AG04449 (cell line): ENCODE measurements around the gene TAF1B.

Experiments
- CTCF ChIA-PET: fragments of 350-600 bp; formaldehyde crosslinking; extraction: SDS; loops from one replicate; lab custom pipeline; 2021; ENCODE audit warnings: antibody characterized with exemption; lab: Yijun Ruan, JAX
- POLR2A ChIA-PET: fragments of 400-600, 350-600 bp; formaldehyde crosslinking; extraction: SDS; loops from one replicate; lab custom pipeline; 2020; ENCODE audit warnings: antibody characterized with exemption, inconsistent platforms; lab: Yijun Ruan, JAX
- DNase-seq: peaks from one replicate; pipeline ENCODE4 v3.0.0-alpha.2; 2010; ENCODE audit warnings: low read depth, low spot score
- H3K4me3 ChIP-seq: 2 replicates; pipeline ENCODE4 v1.5.1; 2011; ENCODE audit warnings: low read depth, mild to moderate bottlenecking, control low read depth, low read length
- TF ChIP-seq, protein P1 (sequence below): IDR thresholded peaks from one replicate; pipeline ENCODE4 v1.5.1; 2011; ENCODE audit warnings: mild to moderate bottlenecking, moderate library complexity, low read length, control low read depth, inconsistent platforms; ENCODE audit not compliant: insufficient read depth; ENCODE audit errors: missing control alignments

The TAF1B gene

DNA sequence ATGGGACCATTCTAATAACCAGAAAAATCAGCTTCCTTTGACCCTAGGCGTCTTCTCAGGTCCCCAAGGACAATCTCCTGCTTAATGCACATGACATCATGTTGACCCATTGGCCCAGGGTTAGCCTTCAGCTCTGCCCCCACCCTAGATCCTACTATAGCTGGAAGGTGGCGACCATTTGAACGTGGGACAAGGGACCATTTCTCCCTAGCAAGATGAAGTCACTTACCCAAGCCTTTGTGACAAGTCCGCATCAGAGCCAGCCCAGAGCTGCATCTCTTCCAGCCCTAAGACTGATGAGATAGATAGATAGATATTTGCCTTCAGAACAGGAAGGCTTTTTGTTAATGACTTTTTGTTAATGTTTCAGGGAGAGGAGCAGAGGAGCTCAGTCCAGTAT lies 28.2 kb upstream of the TAF1B start:
- TF ChIP-seq, protein P1, sequence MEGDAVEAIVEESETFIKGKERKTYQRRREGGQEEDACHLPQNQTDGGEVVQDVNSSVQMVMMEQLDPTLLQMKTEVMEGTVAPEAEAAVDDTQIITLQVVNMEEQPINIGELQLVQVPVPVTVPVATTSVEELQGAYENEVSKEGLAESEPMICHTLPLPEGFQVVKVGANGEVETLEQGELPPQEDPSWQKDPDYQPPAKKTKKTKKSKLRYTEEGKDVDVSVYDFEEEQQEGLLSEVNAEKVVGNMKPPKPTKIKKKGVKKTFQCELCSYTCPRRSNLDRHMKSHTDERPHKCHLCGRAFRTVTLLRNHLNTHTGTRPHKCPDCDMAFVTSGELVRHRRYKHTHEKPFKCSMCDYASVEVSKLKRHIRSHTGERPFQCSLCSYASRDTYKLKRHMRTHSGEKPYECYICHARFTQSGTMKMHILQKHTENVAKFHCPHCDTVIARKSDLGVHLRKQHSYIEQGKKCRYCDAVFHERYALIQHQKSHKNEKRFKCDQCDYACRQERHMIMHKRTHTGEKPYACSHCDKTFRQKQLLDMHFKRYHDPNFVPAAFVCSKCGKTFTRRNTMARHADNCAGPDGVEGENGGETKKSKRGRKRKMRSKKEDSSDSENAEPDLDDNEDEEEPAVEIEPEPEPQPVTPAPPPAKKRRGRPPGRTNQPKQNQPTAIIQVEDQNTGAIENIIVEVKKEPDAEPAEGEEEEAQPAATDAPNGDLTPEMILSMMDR, result no peak
- CTCF ChIA-PET, result interaction anchor here (0.8 to 9.3 kb wide), 34 partner anchors 10 to 620 kb away, joined by 3 to 293 read pairs (median 11); partner anchors contain the start of genes KLF11, TAF1B and YWHAQ
- H3K4me3 ChIP-seq, result no peak overlapping the region
- POLR2A ChIA-PET, result interaction anchor here (1.9 kb wide), 1 partner anchor 28 kb away, joined by 5 read pairs; the partner anchor contains the start of gene TAF1B
- DNase-seq, result no peak

DNA sequence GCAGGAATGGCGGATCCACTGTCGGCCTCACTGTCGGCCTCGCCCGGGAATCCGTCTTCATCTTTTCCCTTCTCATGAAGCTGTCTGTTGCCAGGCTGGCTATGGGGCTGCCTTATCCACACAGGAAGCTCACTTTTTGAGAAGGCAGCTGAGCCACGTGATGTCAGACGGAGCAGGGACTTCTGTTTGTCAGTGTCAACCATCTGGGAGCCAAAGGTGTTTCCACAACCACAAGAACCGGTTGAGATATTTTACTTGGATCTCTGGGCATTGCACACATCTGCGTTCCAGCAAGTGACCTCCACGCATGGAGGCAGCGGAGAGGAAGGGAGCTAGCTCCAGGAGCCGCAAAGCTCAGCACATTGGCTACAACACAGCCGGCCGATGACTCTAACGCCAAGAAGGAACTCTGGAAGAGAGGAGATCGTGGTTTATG lies 27.4 kb upstream of the TAF1B start:
- ChIA-PET CTCF (interaction anchor here (1.1 to 9.3 kb wide), 24 partner anchors 9 to 620 kb away, joined by 3 to 293 read pairs (median 18); partner anchors contain the start of genes KLF11 and TAF1B), POLR2A (no interaction called here)
- TF ChIP-seq, protein P1, result no peak
- no peak for DNase-seq
- no peak overlapping the region for H3K4me3 ChIP-seq

DNA sequence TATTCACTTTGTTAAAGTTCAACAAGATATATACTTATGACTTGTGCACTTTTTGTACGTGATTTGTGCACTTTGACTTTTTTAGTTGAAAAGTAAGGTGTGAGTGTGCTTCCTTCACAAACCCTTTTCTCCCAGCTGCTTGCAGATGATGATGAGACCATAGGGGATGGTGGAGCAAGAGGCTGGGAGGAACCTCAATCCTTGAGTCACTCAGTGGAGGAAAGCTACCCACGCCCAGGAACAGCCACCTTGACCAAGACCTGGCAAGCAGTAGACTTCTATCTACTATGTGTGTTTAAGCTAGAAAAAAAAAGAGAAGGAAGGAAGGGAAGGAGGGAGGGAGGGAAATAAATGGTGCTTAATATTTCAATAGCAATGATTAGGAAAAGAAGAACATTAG lies 25.2 kb upstream of the TAF1B start:
- CTCF ChIA-PET, result interaction anchor here (9.3 kb wide), 1 partner anchor 231 kb away, joined by 293 read pairs; the partner anchor contains the start of gene KLF11
- DNase-seq, result no peak
- POLR2A ChIA-PET, result no interaction called here
- TF ChIP-seq, protein P1, result no peak
- H3K4me3 ChIP-seq, result no peak overlapping the region

DNA sequence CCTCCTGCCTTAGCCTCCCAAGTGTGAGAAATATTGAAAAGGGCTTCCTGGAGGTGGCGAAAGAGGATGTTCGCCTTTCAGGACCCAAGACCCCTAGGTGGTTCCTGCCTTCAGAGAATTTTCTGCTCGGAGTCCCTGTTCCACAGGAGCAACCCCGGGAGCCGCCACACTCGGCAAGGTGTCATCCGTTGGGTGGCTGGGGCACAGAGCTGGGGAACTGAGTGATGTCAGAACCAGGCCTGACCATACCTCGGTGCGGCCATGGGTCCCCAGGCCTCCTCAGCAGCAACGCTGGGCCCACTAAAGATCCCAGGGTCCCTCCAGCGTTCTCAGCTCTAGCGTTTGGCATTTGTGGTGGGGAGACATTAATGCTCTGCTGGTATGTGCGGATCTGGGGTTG lies 23.7 kb upstream of the TAF1B start:
- POLR2A ChIA-PET, result no interaction called here

DNA sequence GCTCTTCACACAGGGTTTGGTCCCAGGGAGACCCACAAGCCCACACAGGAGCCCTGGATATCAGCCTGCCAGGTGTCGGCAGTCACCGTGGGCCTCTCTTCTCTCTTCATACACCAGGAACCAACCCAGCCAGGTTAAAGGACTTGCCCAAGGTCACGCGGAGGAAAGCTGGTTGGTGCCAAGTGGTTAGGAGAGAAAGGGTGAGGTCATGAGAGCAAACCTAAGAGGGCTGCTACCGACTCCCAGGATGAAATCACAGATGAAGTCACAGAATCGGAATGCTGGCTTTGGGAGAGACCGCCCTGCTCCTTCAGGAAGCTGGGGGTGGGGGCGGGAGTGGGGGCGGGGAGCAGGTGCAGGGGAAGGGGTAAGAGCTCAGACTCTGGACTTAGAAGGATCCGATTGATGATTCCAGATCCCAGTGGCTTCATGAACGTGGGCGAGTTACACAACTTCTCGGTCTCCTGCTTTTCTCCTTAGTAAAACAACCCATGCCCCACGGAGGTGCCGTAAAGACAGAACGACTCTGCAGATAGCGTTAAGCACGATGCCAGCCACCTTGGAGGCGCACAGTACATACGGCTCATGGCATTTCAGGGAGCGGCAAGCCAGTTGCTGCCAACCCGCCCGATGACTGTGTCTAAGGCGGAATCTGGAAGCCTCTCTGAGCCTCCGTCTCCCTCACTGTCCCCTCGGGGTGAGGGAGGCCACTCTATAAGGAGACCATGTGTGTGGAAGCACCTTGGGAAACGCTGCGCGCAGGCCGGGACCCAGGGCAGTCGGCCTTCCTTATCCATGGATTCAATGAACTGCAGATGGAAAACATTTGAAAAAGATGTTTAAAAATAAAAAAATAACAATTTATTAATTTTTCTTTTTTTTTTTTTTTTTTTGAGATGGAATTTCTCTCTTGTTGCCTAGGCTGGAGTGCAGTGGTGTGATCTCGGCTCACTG lies 23.0 kb upstream of the TAF1B start:
- no peak overlapping the region for H3K4me3 ChIP-seq
- POLR2A ChIA-PET, result no interaction called here
- TF ChIP-seq, protein P1, result no peak
- no peak for DNase-seq
- CTCF ChIA-PET, result interaction anchor here (0.9 to 1.8 kb wide), 3 partner anchors 164 to 252 kb away, joined by 3 to 8 read pairs (median 5); no protein-coding TSS in a partner anchor

More for the DNA sequence above, 23.7 kb upstream of the TAF1B start:
- TF ChIP-seq, protein P1, result no peak
- DNase-seq, result no peak
- CTCF ChIA-PET, result interaction anchor here (0.9 to 1.8 kb wide), 3 partner anchors 165 to 253 kb away, joined by 3 to 8 read pairs (median 5); no protein-coding TSS in a partner anchor
- no peak overlapping the region for H3K4me3 ChIP-seq
